HG02970 (cell line): ENCODE measurements around the gene TTPAL.

Experiments used
- ATAC-seq: cut with Tn5 transposase; IDR thresholded peaks from one replicate; pipeline ENCODE4 v1.9.1; 2021; ENCODE audit warnings: mild to moderate bottlenecking, moderate library complexity, moderate number of reproducible peaks; ENCODE audit not compliant: unreplicated experiment, low FRiP score

Gene TTPAL, protein sequence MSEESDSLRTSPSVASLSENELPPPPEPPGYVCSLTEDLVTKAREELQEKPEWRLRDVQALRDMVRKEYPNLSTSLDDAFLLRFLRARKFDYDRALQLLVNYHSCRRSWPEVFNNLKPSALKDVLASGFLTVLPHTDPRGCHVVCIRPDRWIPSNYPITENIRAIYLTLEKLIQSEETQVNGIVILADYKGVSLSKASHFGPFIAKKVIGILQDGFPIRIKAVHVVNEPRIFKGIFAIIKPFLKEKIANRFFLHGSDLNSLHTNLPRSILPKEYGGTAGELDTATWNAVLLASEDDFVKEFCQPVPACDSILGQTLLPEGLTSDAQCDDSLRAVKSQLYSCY

DNA sequence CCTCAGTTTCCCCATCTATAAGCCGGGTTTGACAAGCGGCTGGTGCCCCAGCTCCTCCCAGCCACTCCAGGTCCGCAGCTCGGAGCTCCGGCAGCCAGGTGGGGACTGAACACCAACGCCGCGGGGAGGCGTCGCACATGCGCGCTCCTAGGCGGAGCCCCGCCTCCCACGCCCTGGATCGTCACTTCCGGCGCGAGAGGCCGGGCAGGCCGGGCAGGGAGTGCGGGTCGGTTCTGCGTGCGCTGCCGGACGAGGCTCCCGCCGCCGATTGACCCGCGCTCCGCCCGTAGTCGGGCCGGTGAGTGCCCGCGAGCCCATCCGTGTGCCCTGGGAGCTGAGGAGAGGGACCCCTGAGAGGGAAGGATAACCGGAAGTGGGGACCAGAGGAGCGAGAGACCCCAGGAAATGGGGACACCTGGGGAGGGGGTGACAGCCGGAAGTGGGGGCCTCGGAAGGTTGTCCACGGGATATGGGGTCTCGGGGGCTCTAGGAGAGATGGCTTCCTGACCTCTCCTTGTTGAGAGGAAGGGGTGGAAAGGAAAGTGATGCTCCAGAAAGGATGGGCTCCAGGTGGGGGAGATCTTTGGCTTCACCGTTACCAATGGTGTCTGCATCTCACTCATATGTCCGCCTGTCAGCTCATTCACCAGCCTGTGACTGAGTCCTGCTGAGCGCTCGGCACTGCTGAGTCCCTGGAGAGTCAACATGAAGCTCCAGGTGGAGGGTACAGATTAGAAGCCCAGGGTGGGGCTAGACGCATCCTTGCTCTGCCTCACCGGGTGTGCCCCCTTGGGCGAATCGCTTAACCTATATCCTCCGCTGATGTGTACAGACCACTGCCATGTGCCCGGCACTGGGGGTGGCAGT lies at the start of gene TTPAL:
TTPAL (plus strand) TSS at position 181 of the 867 bp plus-strand sequence. CDS start 4,126 bp downstream, outside the sequence.
- peak; percentile 97 for ATAC-seq

DNA sequence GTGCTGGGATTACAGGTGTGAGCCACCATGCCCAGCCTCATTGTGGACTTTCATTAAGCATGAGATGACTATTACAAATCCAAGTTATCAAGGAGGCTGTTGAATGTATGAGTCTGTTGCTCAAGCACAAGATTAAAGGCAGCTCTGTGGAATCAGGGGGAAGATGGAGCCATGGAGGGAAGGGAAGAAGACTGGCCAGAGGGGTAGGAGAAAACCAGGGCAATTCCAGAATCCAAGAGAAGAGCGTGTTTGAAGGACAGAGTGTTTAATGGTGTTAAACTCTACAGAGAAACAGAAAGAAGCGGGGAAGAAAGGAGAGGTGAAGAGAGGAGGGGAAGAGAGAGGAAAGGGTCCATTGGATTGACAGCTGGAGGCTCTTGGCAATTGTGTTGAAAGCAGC lies 49.8 kb upstream of the TTPAL start:
- no peak for ATAC-seq

DNA sequence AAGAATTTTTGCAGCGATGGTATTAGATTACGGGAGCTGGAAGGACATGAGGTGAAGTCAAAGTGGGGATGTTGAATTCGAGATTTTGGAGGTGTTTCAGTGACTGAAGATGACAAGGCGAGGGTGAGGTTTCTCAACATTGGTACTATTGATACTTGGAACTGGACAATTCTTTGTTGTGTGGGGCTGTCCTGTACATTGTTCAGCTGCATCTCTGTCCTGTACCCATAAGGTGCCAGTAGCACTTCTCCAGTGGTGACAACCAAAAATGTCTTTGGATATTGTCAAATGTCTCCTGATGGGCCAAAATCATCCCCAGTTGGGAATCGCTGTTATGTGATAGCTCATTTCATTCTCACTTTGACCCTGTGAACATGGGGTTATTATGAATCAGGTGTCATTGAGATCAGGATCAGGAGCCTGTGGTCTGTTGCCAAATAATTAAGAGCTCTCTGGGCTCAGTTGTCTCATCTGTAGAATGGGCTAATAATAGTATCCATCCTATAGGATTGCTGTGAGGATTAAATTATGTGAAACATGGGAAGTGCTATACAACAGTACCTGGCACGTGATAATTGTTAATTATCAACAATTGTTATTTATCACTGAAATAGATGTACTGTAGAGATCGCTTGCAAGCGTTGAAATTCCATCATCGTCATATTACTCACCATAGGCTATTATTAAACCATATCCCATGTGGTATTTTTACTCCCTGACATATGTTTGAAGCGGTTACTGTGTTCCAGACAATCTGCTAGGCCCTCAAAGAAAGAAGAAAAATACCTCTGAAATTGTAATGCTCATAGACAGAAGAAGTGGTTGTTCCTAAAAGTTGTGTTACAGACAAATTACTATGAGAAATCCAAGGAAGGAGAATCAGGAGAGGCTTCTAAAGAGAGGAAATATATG lies 48.5 kb upstream of the TTPAL start:
- ATAC-seq, result no peak

DNA sequence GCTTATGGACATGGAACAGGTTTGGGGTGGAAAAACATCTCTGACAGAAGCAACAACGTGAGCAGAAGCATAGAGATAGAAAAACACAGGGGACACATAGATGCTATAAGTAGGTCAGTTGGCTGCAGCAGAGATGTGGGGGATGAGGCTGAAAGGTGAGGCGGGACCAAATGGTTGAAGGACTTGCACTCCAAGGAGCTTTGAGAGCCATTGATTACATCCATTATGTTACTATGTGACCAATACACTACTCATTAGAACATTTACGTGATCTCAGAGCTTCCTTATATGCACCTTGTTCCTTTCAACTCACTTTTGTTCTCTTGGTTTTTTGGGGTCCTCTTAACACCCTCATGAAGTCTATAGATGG lies 47.9 kb upstream of the TTPAL start:
- ATAC-seq, result no peak

DNA sequence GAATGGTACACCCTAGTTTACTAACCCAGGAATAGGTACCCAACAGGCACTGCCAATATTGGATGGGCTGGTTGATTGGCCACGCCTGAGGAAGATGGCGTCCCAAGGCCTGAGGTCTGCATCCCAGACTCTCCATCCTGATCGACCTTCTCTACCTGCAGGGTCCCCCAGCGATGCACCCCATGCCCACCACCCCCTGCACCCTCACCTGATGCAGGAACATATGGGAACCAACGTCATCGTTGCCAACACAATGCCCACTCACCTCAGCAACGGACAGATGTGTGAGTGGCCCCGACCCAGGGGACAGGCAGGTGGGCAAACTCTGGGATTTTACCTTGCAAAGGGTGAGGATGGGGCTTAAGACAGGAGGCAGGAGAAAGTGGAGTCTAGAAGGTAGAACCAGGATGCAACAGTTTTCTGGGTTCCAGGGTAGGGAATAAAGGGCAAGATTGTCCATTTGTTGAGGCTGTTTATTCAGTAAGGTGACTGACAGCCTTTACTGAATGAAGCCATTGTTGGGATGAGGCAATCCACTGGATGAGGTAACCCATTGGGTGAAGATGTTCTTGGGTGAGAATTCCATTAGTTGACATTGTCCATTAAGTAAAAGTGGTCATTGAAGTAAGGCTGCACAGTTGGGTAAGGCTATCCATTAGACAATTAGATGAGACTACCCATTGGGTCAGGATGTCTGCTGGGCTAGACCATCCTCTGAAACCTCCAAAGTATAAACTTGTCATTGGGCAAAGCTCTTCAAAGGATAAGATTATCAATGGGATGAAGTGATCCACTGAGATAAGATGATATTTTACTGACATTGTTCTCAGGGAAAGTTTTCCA lies 47.3 kb upstream of the TTPAL start:
- ATAC-seq, result no peak

DNA sequence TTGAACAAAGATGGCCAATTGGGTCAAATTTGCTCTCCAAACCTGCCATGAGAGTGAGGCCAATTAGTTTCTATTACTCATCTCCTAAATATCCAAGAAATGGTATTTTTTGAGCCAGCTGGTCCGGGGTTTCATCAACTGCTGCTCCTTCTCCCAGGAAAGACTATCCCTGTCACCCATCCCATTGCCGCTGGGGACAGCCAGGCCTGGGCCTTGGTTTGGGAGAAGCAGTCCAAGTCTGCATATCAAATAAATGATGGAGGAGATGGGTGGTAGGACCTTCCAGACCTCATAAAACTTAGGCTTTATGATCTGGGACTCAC lies 46.7 kb upstream of the TTPAL start:
- ATAC-seq, result no peak

DNA sequence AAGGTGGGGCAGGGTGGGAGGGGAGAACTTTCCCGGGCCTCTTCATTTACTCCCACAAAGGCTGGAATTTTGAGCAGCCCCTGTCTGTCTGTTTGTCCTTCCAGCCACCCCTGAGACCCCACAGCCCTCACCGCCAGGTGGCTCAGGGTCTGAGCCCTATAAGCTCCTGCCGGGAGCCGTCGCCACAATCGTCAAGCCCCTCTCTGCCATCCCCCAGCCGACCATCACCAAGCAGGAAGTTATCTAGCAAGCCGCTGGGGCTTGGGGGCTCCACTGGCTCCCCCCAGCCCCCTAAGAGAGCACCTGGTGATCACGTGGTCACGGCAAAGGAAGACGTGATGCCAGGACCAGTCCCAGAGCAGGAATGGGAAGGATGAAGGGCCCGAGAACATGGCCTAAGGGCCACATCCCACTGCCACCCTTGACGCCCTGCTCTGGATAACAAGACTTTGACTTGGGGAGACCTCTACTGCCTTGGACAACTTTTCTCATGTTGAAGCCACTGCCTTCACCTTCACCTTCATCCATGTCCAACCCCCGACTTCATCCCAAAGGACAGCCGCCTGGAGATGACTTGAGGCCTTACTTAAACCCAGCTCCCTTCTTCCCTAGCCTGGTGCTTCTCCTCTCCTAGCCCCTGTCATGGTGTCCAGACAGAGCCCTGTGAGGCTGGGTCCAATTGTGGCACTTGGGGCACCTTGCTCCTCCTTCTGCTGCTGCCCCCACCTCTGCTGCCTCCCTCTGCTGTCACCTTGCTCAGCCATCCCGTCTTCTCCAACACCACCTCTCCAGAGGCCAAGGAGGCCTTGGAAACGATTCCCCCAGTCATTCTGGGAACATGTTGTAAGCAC lies 46.0 kb upstream of the TTPAL start:
- no peak for ATAC-seq

DNA sequence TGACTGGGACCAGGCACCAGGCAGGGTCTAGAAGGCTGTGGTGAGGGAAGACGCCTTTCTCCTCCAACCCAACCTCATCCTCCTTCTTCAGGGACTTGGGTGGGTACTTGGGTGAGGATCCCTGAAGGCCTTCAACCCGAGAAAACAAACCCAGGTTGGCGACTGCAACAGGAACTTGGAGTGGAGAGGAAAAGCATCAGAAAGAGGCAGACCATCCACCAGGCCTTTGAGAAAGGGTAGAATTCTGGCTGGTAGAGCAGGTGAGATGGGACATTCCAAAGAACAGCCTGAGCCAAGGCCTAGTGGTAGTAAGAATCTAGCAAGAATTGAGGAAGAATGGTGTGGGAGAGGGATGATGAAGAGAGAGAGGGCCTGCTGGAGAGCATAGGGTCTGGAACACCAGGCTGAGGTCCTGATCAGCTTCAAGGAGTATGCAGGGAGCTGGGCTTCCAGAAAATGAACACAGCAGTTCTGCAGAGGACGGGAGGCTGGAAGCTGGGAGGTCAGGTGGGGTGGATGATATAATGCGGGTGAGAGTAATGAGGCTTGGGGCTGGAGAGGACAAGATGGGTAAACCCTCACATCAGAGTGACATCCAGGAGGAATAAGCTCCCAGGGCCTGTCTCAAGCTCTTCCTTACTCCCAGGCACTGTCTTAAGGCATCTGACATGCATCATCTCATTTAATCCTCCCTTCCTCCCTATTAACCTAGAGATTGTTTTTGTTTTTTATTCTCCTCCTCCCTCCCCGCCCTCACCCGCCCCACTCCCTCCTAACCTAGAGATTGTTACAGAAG lies 45.2 kb upstream of the TTPAL start:
- no peak for ATAC-seq

DNA sequence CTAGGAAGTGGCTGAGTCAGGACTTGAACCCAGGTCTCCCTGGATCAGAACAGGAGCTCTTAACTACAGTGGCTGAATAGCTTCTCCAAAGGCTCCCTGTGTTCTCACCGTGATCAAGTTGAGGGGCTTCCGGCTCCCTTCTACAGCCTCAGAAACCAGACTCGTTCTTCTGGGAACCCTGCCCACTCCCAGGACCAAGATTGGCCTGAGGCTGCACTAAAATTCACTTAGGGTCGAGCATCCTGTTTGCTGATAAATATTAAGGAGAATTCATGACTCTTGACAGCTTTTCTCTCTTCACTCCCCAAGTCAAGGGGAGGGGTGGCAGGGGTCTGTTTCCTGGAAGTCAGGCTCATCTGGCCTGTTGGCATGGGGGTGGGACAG lies 44.6 kb upstream of the TTPAL start:
- ATAC-seq, result no peak

DNA sequence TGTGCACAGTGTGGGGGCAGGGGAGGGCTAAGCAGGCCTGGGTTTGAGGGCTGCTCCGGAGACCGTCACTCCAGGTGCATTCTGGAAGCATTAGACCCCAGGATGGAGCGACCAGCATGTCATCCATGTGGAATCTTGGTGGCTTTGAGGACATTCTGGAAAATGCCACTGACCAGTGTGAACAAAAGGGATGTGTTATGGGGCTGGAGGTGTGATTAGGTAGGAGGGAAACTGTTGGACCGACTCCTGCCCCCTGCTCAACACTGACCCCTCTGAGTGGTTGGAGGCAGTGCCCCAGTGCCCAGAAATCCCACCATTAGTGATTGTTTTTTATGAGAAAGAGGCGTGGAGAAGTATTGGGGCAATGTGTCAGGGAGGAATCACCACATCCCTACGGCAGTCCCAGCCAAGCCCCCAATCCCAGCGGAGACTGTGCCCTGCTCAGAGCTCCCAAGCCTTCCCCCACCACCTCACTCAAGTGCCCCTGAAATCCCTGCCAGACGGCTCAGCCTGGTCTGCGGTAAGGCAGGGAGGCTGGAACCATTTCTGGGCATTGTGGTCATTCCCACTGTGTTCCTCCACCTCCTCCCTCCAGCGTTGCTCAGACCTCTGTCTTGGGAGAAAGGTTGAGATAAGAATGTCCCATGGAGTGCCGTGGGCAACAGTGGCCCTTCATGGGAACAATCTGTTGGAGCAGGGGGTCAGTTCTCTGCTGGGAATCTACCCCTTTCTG lies 44.0 kb upstream of the TTPAL start:
- no peak for ATAC-seq

DNA sequence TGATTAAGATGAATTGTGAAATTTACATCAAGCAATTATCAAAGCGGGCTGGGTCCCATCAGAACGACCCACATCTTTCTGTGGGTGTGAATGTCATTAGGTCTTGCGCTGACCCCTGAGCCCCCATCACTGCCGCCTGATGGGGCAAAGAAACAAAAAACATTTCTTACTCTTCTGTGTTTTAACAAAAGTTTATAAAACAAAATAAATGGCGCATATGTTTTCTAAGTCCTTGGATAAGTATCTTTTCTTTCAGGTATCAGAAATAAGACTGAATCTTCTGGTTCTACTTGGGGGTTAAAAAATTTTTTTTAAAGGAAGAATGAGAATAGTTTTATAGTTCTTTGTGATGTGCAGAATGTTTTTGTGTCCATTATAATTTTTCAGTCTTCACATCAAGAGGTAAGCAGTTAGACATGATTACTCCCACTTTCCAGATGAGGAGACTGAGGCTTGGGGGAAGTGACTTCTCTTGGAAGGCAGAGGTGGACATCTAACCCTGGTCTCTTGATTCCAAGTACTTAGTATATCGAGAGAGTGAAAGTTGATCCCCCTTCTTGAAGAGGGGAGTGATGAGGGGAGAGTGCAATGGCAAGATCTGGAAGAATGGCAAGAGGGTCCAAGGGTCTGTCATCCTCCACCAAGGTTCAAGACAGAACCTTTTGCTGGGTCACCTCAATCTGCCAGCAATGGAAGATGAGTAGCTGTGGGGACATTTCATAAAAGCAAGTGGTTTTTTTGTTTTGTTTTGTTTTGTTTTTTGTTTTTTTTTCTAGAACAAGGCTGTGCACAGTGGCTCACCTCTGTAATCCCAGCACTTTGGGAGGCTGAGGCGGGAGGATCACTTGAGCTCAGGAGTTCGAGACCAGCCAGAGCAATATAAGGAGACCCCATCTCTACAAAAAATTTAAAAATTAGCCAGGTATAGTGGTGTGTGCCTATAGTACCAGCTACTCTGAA lies 42.8 kb upstream of the TTPAL start:
- ATAC-seq, result no peak

DNA sequence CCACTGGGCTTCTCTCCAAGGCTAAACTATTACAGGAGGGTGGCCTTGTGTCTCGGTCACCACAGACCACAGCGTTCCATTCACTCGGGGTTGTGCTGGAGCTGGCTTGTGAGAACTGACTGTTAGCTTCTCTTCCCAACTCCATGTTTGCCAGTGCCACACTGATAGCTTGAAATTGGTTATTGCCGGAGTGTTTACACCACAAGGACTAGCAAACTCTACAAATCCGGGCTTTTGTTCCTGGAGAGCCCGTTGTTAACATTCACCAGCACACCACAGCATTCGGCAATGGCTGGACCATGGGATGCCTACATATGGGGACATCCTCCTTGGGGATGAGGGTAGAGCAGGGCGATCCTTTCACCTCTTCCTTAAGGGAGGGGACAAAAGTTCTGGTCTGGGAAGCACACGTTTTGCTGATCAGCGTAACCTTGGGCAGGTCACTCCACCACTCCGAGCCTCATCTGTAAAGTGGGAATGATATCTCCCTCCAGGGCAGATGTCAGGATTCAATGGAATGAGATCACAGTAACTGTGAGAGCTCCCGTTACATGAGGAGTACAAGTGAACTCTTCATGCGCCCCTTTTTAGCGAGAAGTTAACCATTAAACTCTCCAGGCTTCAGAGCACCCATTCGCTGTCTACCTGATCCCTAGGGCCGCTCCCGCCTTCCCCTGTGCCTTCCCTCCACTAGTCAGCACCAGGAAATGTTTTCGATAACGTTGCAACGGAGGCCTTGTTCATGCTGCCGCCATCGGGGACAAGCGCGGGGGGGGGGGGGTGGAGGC lies 41.7 kb upstream of the TTPAL start:
- no peak for ATAC-seq

DNA sequence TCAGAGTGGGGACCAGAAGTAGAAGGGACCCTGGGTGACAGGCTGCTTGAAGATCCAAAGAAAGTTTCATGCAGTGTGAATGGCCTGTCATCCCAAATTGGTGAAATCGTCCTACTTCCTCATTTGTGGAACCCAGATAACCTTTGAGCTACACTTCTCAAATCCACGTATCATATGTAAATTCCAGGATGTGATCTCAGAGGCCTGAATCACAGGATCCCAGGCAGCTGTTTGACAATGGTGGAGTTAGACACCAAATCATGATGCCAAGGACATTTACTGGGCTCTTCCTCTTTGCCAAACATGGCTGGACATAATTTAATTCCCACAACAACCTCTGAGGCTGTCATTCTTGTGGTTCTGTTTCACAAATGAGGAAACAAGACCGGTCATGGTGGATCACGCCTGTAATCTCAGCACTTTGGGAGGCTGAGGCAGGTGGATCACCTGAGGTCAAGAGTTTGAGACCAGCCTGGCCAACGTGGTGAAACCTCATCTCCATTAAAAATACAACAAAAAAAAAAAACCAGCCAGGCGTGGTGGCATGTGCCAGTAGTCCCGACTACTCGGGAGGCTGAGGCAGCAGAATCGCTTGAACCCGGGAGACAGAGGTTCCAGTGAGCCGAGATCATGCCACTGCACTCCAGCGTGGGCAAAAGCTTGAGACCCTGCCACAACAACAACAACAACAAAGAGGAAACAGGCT lies 39.9 kb upstream of the TTPAL start:
- no peak for ATAC-seq

DNA sequence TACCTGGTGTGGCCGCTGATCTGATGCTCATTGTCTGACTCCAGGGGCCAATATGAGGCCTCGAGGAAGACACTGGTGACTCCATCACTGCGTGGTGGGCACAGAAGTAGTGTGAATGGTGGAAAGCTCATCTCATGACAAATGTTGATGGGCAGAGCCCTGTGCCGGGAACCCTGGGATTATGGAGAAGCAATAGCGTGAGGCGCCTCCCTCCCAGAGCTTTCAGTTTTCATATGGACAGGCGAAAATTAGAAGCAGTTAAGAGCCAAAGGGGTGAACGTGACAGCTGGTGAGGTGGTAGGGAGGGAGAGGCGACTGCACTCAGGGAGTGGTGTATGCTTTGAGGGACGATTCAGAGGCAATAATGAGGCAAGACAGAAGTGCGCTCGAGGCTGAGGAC lies 39.3 kb upstream of the TTPAL start:
- no peak for ATAC-seq

DNA sequence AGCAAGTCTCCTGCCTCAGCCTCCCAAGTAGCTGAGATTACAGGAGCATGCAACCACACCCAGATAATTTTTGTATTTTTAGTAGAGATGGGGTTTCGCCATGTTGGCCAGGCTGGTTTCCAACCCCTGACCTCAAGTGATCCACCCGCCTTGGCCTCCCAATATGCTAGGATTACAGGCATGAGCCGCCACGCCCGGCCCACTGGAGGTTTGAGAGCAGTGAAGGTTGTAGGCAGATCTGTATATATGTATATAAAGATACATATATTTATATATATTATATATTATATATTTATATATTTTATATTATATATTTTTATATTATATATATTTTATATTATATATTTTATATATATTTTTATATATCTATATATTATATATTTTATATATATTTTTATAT lies 38.2 kb upstream of the TTPAL start:
- ATAC-seq, result no peak
